ENCODE results near the gene ATG9B.

Gene ATG9B

DNA sequence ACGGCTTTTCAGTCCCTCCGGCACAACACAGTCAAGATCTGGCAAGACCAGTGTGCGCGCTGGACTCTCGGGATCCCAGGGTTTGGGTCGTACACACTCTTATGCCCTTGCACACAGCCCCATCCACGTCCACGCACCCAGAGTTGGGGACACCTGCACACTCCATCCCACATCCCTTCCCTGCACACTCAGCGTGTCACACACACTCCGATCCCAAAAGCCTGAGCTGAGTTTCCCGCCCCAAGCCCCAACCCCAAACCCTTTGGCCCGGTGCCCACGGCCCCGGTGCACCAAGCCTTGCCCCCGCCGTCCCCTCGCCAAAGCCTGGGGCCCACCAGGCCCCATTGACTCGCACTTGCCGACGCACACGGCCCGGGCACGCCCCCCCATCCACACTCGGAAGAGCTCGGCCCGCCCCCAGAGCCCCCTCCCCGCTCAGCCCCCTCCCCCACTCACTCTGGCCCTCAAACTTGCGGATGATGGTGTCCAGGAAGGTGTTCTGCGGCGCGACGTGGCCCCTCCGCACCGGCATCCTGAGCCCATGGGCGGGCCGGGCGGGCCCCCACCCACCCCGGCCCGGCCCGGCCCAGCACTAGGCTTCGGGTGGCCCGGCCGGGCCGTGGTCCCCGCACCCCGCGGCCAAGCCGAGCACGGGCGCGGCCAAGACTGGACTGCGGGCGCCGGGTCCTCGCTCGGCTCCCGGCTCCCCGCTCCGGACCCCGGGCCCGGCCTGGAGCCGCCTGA lies 46.7 kb downstream of the ATG9B start:
- no peak for DNase-seq

GRCh38 chr7:150976529-150977381 lies 47.5 kb downstream of the ATG9B start:
- no peak for DNase-seq

GRCh38 chr7:150975536-150976319 lies 48.6 kb downstream of the ATG9B start:
- DNase-seq: no peak

GRCh38 chr7:150974468-150975391 lies 49.6 kb downstream of the ATG9B start:
- DNase-seq: no peak

DNA sequence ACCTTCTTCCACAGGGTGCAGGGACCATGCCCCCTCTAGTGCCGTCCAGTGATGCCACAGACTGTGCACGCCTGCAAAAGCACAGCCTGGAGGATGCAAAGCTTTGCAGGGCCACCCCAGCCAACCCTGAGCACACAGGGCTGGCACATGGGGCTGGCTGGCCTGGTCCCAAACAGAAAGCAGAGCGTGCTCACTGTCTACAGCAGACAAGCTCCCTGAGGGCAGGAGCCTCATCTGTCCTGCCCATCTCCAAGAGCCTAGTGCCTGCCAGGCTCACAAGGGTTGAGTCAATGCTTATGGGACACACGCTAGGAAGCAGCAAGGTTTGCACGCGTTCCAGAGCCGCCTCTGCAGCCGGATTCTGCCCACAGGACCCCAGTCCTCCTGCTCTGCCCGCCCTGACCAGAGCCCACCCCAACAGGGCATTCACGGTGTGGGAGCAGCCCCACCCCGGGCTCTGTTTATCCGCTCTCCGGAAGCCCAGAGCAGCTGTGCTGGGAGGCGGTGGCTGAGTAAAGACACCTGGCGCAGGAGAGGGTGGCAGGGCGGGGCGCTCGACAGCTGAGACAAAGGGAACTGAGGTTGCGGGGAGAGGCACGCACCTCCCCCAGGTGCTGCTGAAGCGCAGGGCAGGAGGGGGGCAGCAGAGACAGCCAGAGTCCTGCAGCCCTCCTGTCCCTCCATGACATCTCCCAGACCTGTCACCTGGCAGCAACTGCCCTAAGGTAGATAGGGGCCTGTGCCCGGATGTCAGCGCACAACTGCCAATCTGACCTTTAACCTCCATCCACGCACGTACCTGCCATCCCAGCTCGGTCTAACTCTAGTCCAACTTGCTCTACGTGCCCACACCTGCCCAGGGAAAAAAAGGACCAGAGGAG lies 50.5 kb downstream of the ATG9B start:
- no peak for DNase-seq

DNA sequence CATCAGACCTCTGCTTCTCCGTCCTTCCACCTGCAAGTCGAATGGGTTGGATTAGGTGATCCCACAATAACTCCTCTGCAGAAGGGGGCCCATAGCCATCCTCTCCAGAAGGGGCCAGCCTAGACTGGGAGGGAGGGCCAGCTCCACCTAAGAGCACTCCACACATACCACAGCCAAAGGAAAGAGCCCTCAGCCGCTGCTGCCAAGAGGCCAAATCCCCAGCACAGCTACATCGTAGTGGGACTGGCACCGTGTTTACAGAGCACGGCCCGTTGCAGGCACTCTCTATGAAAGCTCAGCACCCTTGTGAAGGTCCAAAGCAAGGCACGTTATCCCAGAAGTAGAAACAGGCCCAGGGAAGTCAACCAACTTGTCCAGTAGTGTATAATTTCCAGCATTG lies 51.6 kb downstream of the ATG9B start:
- no peak for DNase-seq

DNA sequence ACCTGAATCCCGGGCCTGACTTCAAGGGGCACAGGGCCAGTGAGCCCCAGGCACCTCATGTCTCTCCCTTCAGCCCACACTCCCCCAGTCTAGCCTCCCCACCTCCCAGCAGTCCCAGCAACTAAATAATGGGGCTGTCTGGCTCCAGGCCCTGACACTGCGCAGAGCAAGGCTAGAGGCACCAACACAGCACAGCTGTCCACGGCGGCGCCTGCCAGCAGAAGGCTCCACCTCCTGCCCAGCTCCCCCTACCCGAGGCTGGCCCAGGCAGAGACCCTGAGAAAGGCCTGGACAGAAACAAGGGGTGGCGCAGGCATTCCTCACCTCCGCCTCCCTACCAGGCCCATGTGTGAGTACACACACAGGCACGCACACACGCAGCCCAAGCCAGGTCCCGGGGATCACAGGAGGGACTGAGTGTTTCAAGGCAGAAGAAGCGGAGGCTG lies 52.2 kb downstream of the ATG9B start:
- peak; percentile 81 for DNase-seq

- DNase-seq: peak; percentile 80
Observed at GRCh38 chr7:150971242-150972022, 52.9 kb downstream of the ATG9B start.

- no peak for DNase-seq
Observed at GRCh38 chr7:150970424-150970823, 53.9 kb downstream of the ATG9B start.

DNA sequence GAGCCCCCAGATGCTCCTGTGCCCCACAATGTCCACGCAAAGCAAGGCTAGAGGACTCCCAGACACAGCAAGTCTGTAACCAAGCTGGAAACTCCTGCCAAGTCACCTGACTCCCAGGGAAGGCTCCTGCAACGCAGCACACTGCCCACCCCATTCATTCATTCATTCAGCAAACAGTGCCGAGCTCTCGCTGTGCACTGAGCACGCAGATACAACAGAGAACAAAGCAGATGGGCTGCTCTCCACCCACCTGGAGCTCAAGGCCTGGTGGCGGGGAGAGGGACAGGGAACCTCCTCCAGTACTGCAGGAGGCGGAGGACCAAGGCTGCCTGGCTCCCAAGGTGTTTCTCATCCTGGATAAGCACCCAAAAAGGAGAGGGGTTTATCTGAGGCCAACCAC lies 54.8 kb downstream of the ATG9B start:
- DNase-seq: no peak

DNA sequence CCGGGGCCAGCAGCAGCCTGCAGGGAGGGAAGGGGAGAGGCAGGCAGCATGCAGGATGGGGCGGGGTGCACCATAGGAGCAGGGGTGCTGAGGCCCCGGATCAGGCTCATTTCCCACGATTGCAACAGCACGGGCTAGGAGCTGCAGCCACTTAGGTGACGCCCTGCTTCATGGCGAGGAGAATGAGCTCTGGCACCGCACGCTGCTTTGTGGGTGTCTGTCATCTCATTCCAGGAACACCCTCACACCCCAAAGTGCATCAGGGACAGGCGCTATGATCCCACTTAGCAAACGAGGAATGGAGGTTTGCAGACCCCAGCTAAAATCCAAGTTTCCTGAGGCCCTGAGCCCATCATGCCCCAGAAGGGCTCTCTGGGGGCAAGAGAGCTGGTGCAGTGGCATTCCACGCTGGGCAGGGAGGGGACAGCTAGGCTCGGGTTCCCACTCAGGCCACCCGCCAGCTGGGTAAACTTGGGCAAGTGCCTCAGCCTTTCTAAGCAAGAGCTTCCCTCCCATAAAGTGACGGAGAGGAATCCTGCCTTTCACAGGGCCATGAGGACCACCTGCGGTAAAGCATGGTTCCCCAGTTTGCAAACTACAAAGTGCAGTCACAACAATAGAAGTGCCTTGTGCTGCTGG lies 55.4 kb downstream of the ATG9B start:
- no peak for DNase-seq

DNA sequence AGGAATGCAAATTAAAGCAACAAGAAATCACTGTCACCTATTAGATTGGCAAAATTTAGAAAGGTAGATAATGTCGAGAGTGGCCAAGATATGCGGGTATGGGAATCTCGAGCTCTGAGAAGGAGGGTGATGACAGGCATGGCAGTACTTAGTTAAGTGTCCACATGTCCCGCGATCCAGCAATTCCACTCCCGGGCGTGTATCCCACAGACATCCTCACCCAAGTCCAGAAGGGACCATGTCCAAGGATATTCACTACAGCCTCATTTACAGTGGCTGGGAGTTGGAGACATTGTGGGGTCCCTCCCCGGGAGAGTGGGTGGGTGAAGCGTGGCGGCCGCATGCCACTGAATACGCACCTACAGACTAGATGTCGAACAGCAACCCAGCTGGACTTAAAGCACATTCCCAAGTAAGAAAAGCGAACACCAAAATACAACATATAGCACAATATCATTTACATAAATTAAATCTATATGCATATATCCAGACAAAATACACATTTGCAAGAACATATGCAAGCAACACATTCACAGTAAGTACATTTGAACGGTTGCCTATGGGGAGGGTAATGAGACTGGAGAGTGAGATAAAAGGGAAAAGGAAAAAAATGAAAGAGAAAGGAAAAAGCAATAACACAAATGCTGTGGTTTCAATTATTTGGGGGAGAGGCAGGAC lies 56.1 kb downstream of the ATG9B start:
- no peak for DNase-seq

GRCh38 chr7:150967349-150967748 lies 56.9 kb downstream of the ATG9B start:
- DNase-seq: no peak

GRCh38 chr7:150966002-150966401 lies 58.3 kb downstream of the ATG9B start:
- no peak for DNase-seq

GRCh38 chr7:150965273-150965830 lies 58.9 kb downstream of the ATG9B start:
- no peak for DNase-seq

Measured in right hindlimb (tissue), 1 donor.